ENCODE data around the gene APOBEC3F.

DNA sequence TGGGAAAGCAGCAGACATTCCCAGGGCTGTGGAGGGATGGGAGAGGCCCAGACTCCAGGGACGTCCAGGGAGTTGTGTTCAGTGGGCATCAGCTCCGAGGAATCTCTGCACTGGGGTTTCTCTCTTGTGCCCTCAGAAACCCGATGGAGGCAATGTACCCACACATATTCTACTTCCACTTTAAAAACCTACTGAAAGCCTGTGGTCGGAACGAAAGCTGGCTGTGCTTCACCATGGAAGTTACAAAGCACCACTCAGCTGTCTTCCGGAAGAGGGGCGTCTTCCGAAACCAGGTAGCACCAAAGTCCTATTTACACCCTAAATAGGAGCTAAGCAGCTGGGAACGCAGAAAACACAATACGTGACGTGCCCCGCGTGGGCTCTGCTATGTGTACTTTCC is 11.4 kb upstream of the APOBEC3F start:
- TF ChIP-seq, protein P1, sequence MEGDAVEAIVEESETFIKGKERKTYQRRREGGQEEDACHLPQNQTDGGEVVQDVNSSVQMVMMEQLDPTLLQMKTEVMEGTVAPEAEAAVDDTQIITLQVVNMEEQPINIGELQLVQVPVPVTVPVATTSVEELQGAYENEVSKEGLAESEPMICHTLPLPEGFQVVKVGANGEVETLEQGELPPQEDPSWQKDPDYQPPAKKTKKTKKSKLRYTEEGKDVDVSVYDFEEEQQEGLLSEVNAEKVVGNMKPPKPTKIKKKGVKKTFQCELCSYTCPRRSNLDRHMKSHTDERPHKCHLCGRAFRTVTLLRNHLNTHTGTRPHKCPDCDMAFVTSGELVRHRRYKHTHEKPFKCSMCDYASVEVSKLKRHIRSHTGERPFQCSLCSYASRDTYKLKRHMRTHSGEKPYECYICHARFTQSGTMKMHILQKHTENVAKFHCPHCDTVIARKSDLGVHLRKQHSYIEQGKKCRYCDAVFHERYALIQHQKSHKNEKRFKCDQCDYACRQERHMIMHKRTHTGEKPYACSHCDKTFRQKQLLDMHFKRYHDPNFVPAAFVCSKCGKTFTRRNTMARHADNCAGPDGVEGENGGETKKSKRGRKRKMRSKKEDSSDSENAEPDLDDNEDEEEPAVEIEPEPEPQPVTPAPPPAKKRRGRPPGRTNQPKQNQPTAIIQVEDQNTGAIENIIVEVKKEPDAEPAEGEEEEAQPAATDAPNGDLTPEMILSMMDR (IDR thresholded peaks at IDR 0.05): no peak
- no peak for TF ChIP-seq POLR2A (IDR thresholded peaks at IDR 0.05)

Data from adrenal gland (tissue), 5 donors.